ENCODE results near the gene SALL1. TPM values are rescaled to one million over a fixed set of nuclear protein-coding genes. Genes with fewer than 3 reads are reported as not detected.

Gene SALL1
- total and polyA plus RNA-seq, 10 donors = under 0.01 TPM; not detected in 9

DNA sequence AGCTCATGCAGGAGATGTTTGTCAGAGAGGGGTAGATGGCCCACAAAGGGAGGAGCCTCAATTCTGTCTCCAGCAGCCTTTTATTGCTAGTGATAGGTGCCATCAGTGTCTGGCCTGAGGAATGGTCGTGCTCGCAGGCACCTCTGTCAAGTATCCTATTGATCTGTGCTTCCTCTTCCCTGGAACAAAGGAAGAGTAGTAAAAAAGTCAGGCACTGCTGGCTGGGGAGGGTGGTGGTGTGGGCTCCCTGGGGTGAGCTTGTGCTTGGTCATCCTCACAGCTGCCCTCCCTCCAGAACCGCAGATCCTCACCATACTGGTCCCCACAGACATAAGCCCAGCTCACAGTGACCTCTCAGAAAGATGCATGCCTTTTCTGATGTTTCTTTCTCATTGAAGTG lies 15.0 kb upstream of the SALL1 start:
- no peak overlapping the region for H3K27ac ChIP-seq

DNA sequence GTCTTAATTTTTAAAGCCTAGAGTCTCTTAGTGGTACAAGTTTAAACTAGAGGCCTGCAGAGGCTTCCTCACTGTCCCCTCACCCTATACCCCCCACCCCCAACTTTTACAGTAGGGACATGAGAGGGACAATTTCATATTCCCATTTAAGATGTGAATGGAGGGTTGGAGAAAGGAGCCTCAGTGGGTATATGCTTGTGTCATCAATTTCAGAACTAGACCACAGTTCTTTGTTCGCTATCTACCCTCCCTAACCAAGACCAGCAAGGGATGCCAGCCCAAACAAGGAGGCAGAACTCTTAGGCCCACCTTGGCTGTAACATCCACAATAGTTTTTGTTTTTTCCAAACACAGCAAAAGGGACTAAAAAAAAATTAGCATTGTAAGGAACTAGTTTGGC lies 14.0 kb upstream of the SALL1 start:
- H3K27ac ChIP-seq = no peak overlapping the region
- no peak overlapping the region for H3K4me3 ChIP-seq
- H3K4me1 ChIP-seq = no peaks in the 10 kb centered on the region
- H3K36me3 ChIP-seq = no peaks in the 10 kb centered on the region
- no peak for DNase-seq
- intact Hi-C loops (cut with DNase I; ENCODE audit: low total_unique reads) = no loop called here
- 61 to 90% (median 79%) methylated on average over 1 of the region's 1 CpG for WGBS, 5 donors
- peaks cover 0 to 18% (median 0%) of the 10 kb centered on the region in 7 donors for H3K27me3 ChIP-seq (replicated peaks in 1 of 7)
- TF ChIP-seq POLR2AphosphoS5 (IDR thresholded peaks at IDR 0.05) (no peak), POLR2A (IDR thresholded peaks at IDR 0.05) (no peak)
- TF ChIP-seq, protein P1, sequence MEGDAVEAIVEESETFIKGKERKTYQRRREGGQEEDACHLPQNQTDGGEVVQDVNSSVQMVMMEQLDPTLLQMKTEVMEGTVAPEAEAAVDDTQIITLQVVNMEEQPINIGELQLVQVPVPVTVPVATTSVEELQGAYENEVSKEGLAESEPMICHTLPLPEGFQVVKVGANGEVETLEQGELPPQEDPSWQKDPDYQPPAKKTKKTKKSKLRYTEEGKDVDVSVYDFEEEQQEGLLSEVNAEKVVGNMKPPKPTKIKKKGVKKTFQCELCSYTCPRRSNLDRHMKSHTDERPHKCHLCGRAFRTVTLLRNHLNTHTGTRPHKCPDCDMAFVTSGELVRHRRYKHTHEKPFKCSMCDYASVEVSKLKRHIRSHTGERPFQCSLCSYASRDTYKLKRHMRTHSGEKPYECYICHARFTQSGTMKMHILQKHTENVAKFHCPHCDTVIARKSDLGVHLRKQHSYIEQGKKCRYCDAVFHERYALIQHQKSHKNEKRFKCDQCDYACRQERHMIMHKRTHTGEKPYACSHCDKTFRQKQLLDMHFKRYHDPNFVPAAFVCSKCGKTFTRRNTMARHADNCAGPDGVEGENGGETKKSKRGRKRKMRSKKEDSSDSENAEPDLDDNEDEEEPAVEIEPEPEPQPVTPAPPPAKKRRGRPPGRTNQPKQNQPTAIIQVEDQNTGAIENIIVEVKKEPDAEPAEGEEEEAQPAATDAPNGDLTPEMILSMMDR (IDR thresholded peaks at IDR 0.05 in 8 of 11, conservative IDR thresholded peaks at IDR 0.05 in 3 of 11) = no peak
- no peaks in the 10 kb centered on the region for H3K9me3 ChIP-seq

More for the DNA sequence above, 15.0 kb upstream of the SALL1 start:
- WGBS, 5 donors = 23 to 44% (median 30%) methylated on average over 3 of the region's 3 CpGs
- Histone ChIP-seq H3K4me3 (no peak overlapping the region), H3K36me3 (no peaks in the 10 kb centered on the region), H3K9me3 (no peaks in the 10 kb centered on the region), H3K4me1 (no peaks in the 10 kb centered on the region), H3K27me3 (replicated peaks in 1 of 7) (peaks cover 0 to 7% (median 0%) of the 10 kb centered on the region in 7 donors)
- no peak for TF ChIP-seq POLR2AphosphoS5 (IDR thresholded peaks at IDR 0.05)
- TF ChIP-seq POLR2A (IDR thresholded peaks at IDR 0.05) = no peak
- TF ChIP-seq, protein P1 (IDR thresholded peaks at IDR 0.05 in 8 of 11, conservative IDR thresholded peaks at IDR 0.05 in 3 of 11) = no peak
- DNase-seq = no peak
- intact Hi-C loops (cut with DNase I; ENCODE audit: low total_unique reads) = no loop called here

DNA sequence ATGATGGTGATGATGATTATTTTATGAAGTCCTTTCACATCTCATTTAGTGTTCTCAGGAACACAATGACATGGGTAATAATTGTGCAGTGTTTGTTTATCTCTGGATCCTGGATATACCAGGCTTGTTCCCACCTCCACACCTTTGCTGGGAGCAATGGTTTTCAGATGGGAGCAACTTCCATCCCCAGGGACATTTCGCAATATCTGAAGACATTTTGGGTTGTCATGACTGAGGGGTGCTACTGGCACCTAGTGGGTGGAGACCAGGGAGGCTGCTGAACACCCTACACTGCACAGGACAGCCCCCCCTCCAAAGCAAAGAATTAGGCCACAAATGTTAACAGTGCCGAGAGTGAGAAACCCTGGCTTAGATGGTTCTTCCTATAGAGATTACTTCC lies 13.5 kb upstream of the SALL1 start:
- H3K27me3 ChIP-seq (replicated peaks in 1 of 7) = peaks cover 0 to 22% (median 0%) of the 10 kb centered on the region in 7 donors
- DNase-seq = no peak
- no peaks in the 10 kb centered on the region for H3K4me1 ChIP-seq
- no peak overlapping the region for H3K27ac ChIP-seq
- TF ChIP-seq POLR2A (IDR thresholded peaks at IDR 0.05) (no peak), POLR2AphosphoS5 (IDR thresholded peaks at IDR 0.05) (no peak)
- TF ChIP-seq, protein P1 (IDR thresholded peaks at IDR 0.05 in 8 of 11, conservative IDR thresholded peaks at IDR 0.05 in 3 of 11) = no peak
- 78 to 88% (median 83%) methylated on average over 2 of the region's 2 CpGs for WGBS, 5 donors
- no peak overlapping the region for H3K4me3 ChIP-seq
- no peaks in the 10 kb centered on the region for H3K36me3 ChIP-seq
- intact Hi-C loops (cut with DNase I; ENCODE audit: low total_unique reads) = no loop called here
- no peaks in the 10 kb centered on the region for H3K9me3 ChIP-seq

DNA sequence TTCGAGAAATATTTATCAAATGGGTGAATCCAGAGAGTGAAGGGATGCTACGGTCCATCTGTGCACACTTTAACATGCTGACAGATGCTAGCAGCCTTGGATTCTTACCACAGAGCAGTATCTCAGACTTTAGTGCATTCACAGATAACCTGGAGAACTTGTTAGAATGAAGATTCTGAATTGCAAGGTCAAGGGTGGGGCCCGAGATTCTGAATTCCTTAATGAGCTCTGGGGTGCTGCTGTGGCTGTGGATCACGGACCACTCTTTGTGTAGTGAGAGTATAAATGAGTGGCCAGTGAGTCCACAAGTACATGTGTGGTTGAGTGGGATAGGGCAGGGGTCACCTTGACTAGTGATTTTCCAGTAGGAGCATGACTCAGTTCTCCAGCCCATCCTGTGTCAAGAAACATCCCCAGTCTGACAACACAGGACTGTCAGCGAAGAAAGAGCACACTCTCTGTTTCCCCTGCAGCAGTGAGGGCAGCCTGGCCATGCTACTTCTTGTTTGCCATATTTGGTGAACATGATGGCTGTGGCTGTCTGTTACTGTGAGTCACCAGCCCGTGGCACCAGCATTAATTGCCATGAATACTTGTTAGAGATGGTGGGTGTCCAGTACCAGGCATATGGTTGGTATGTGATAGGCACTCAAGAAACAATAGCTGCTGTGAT lies 13.0 kb upstream of the SALL1 start:
- 60 to 72% (median 67%) methylated on average over 6 of the region's 6 CpGs for WGBS, 5 donors
- Histone ChIP-seq H3K27me3 (replicated peaks in 1 of 7) (peaks cover 0 to 28% (median 0%) of the 10 kb centered on the region in 7 donors), H3K27ac (no peak overlapping the region), H3K4me3 (no peak overlapping the region), H3K9me3 (no peaks in the 10 kb centered on the region), H3K4me1 (no peaks in the 10 kb centered on the region), H3K36me3 (no peaks in the 10 kb centered on the region)
- intact Hi-C loops (cut with DNase I; ENCODE audit: low total_unique reads) = no loop called here
- DNase-seq = no peak
- TF ChIP-seq POLR2AphosphoS5 (IDR thresholded peaks at IDR 0.05) (no peak), POLR2A (IDR thresholded peaks at IDR 0.05) (no peak)
- TF ChIP-seq, protein P1 (IDR thresholded peaks at IDR 0.05 in 8 of 11, conservative IDR thresholded peaks at IDR 0.05 in 3 of 11) = no peak
